Dermis microvascular lymphatic vessel endothelial cell (primary cell): ENCODE data around the gene PRM3. TPM values are rescaled to one million over a fixed set of nuclear protein-coding genes. Genes with fewer than 3 reads are reported as not detected.
"Not testable (repeated sequence)": the region's sequence is repeated elsewhere in the genome, so short reads cannot be mapped to it uniquely, and the experiment has no call there.

ENCODE experiments used
- DNase-seq, 2 donors: peaks; one replicate each; pipeline versions ENCODE4 v3.0.0 to v3.0.0-alpha.2; 2010; ENCODE audit warnings: low read depth in 2 of 2
- total RNA-seq: library from RNA; depleted of rRNA; stranded (reverse); fragments of >200 nt; gene quantifications from 2 replicates; pipeline ENCODE4 v1.2.1, GENCODE V29; 2014

Gene PRM3
- total RNA-seq, 1 donor from 2014 or later: not detected

GRCh38 chr16:11306381-11306780 lies 33.0 kb upstream of the PRM3 start:
- no peak for DNase-seq

- DNase-seq: no peak
Observed at GRCh38 chr16:11303405-11304138, 30.1 kb upstream of the PRM3 start.

- DNase-seq: no peak
Observed at GRCh38 chr16:11302977-11303376, 29.5 kb upstream of the PRM3 start.

- DNase-seq: no peak
Observed at GRCh38 chr16:11301645-11302501, 28.4 kb upstream of the PRM3 start.

- no peak for DNase-seq
Observed at GRCh38 chr16:11300560-11300892, 27.1 kb upstream of the PRM3 start.

- no peak for DNase-seq
Observed at GRCh38 chr16:11299865-11300559, 26.6 kb upstream of the PRM3 start.

GRCh38 chr16:11298950-11299547 lies 25.6 kb upstream of the PRM3 start:
- DNase-seq: not testable (repeated sequence)

GRCh38 chr16:11298143-11298900 lies 24.9 kb upstream of the PRM3 start:
- DNase-seq: no peak

- DNase-seq: no peak
Observed at GRCh38 chr16:11297492-11298142, 24.2 kb upstream of the PRM3 start.

GRCh38 chr16:11296706-11297491 lies 23.5 kb upstream of the PRM3 start:
- DNase-seq: no peak

GRCh38 chr16:11296351-11296705 lies 22.9 kb upstream of the PRM3 start:
- no peak for DNase-seq

GRCh38 chr16:11295672-11296071 lies 22.2 kb upstream of the PRM3 start:
- DNase-seq: no peak

GRCh38 chr16:11292076-11292748 lies 18.8 kb upstream of the PRM3 start:
- DNase-seq: no peak

GRCh38 chr16:11291091-11291703 lies 17.8 kb upstream of the PRM3 start:
- DNase-seq: no peak

GRCh38 chr16:11290102-11290893 lies 16.9 kb upstream of the PRM3 start:
- DNase-seq: no peak

- not testable (repeated sequence) for DNase-seq
Observed at GRCh38 chr16:11289696-11290095, 16.3 kb upstream of the PRM3 start.

GRCh38 chr16:11289202-11289601 lies 15.8 kb upstream of the PRM3 start:
- DNase-seq: no peak

GRCh38 chr16:11285842-11286241 lies 12.4 kb upstream of the PRM3 start:
- no peak for DNase-seq
